Kidney epithelial cell (primary cell): ENCODE results near the gene ENSA. TPM values are rescaled to one million over a fixed set of nuclear protein-coding genes. Genes with fewer than 3 reads are reported as not detected.
"Not testable (repeated sequence)": the region's sequence is repeated elsewhere in the genome, so short reads cannot be mapped to it uniquely, and the experiment has no call there.

Experiments
- DNase-seq: peaks from one replicate; pipeline ENCODE4 v3.0.0-alpha.2; 2010; ENCODE audit warnings: low read depth
- H3K27me3 ChIP-seq: 2 replicates; pipeline ENCODE4 v1.6.0; 2011; ENCODE audit warnings: low read length; ENCODE audit not compliant: control insufficient read depth, insufficient read depth
- H3K36me3 ChIP-seq: 2 replicates; pipeline ENCODE4 v1.5.1; 2011; ENCODE audit warnings: low read length; ENCODE audit not compliant: control insufficient read depth, insufficient read depth
- H3K4me3 ChIP-seq: 2 replicates; pipeline ENCODE4 v1.5.1; 2011; ENCODE audit warnings: low read depth, mild to moderate bottlenecking, control low read depth, low read length
- total RNA-seq: library from RNA; depleted of rRNA; stranded (reverse); fragments of >200 nt; gene quantifications from 2 replicates; pipeline ENCODE4 v1.2.3, GENCODE V29; 2015
- TF ChIP-seq, protein P1 (sequence below): IDR thresholded peaks from 2 replicates; pipeline ENCODE4 v1.5.1; 2011; ENCODE audit warnings: mild to moderate bottlenecking, moderate library complexity, low read length, control low read depth, inconsistent platforms; ENCODE audit not compliant: insufficient read depth, poor library complexity, severe bottlenecking

The ENSA gene
- total RNA-seq, 1 donor from 2014 or later = 80.9 TPM

DNA sequence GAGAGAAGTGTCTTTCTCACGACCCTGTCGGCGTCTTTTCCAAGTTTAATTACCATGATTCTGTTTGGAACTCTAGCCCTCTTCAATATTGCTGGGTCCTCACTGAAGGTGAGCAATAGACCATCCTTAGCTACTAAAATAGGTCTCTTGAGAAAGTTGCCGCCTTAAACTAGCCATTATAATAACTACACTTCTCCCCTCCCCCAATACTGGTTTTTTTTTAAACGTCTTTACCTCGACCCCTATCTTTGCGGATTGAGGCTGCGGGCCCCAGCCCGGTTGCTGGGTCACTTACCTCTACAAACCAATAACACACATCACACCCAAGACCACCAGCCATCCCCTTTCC, 672 bp downstream of the ENSA start:
- H3K27me3 ChIP-seq = no peaks in the 10 kb centered on the region
- TF ChIP-seq, protein P1, sequence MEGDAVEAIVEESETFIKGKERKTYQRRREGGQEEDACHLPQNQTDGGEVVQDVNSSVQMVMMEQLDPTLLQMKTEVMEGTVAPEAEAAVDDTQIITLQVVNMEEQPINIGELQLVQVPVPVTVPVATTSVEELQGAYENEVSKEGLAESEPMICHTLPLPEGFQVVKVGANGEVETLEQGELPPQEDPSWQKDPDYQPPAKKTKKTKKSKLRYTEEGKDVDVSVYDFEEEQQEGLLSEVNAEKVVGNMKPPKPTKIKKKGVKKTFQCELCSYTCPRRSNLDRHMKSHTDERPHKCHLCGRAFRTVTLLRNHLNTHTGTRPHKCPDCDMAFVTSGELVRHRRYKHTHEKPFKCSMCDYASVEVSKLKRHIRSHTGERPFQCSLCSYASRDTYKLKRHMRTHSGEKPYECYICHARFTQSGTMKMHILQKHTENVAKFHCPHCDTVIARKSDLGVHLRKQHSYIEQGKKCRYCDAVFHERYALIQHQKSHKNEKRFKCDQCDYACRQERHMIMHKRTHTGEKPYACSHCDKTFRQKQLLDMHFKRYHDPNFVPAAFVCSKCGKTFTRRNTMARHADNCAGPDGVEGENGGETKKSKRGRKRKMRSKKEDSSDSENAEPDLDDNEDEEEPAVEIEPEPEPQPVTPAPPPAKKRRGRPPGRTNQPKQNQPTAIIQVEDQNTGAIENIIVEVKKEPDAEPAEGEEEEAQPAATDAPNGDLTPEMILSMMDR = no peak
- no peak for DNase-seq

DNA sequence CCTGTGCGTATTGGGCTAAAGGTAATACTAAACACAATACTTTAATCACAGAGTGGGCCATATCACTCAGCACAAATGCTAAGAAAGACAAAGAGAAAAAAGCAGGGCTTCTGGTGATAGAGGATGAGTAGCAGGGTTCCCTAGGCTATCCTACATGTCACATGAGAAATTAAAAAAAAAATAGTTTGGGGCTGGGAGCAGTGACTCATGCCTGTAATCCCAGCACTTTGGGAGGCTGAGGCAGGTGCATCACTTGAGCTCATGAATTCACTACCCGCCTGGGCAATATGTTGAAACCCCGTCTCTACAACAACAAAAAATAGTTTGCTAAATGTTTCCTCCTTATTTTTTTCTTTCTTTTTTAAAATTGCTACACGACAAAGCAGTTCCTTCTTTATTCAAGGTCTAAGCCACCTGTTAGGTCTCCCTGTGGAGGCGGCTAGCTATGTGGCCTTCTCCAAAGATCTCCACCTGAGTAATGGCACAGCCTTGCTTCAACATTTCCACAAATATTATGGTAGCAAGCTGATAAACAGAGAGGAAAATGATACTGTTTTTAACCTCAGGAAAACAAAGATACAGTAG, 1.5 kb downstream of the ENSA start:
- Histone ChIP-seq H3K36me3 (no peaks in the 10 kb centered on the region), H3K4me3 (peak overlapping the region; percentile 92), H3K27me3 (no peaks in the 10 kb centered on the region)
- TF ChIP-seq, protein P1 = no peak
- no peak for DNase-seq

More for the DNA sequence above, 672 bp downstream of the ENSA start:
- Histone ChIP-seq H3K36me3 (no peaks in the 10 kb centered on the region), H3K4me3 (peak overlapping the region; percentile 92)

DNA sequence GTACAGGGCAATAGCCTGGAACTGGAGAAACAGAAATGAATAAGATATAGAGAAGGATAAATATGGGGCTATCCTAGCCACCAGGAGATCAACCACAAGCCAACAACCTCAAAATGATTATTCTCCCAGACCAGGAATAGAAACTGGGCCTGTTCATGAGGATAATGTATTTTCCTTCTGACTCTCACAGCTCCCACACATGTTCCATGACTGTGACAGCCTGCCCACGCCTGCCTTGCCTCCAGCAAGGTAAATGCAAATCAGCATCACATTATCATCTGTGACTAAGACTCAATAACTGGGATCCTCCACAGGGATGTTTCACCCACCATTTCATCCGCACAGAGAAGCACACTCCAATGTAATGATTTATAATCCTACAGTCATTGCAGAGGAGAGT, 3.3 kb downstream of the ENSA start:
- DNase-seq = no peak
- no peak overlapping the region for H3K4me3 ChIP-seq
- no peaks in the 10 kb centered on the region for H3K27me3 ChIP-seq
- TF ChIP-seq, protein P1 = no peak
- no peaks in the 10 kb centered on the region for H3K36me3 ChIP-seq

DNA sequence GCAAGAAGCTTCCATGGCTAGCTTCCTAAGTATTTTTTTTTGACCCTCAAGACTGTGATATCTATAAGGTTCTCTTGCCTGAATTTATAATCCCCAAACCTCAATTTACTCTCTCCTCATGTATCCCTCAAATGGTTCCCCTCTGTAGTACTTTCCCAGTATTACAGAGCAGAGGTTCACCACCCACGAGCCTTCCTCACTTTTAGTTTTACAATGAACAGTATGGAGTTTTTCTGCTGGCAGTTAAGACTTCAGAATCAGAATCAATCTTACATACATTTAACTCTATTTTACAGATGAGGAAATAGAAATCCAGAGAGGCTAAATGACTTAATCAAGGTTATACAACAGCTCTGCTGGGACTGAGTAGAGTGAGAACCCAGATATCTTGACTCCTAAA, 4.9 kb downstream of the ENSA start:
- H3K4me3 ChIP-seq, DNase-seq, H3K27me3 ChIP-seq, H3K36me3 ChIP-seq: not testable (repeated sequence)

DNA sequence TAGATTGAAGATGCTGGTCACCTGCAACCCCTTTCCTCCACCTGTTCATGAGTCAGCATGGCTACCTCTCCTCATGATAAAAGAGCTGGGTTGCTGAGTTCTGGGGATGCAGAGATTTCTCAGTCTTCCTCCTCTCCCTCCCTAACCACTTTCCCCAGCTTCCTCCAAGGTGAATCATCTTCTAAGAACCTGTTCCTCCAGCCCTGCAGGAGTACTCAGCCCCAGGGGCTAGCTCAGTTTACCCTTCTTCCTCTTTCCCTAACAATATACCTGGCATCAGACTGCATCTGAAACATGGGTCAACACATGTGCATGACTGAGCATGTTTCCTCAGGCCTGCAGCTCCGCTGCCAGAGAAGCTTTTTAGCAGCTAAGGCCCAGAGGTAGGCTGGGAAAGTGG, 5.3 kb downstream of the ENSA start:
- H3K36me3 ChIP-seq, H3K27me3 ChIP-seq, DNase-seq, H3K4me3 ChIP-seq: not testable (repeated sequence)

DNA sequence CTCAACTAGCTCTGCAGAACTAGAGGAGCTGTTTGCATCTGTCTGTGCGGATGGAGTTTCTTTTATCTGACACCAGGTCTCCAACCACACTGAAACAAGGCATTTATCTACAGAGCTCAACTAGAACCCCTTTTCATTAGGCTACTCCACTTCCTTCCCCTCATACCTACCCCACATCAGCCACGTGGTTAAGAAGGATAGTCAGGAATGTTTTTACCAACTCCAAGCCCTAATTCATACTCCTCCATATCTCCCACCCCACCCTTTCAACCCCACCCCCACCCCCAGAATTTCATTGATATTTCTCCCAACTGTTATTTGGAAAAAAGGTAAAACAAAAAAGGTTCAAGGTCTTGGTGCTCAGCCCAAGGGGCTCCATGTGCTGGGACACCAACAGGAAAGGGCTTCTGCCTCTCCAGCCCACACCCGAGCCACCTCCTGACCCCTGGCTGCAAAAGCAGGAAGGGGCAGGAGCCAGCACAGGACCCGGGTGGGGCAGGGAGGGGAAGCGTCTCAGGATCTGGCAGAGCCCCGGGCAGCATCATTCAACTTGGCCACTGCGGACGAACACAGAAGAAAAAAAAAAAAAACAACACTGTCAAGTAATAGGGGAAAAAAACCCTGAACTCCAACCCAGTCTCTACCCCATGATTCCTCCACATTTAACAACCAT, 7.0 kb downstream of the ENSA start:
- H3K27me3 ChIP-seq = no peaks in the 10 kb centered on the region
- TF ChIP-seq, protein P1 = no peak
- no peak for DNase-seq
- no peak overlapping the region for H3K4me3 ChIP-seq
- H3K36me3 ChIP-seq = no peaks in the 10 kb centered on the region
